HepG2 (cell line): Measurements from ENCODE around the gene LTA. TPM values are rescaled to one million over a fixed set of nuclear protein-coding genes. Genes with fewer than 3 reads are reported as not detected.

ENCODE experiments used
- ATF7 ChIP-seq, 2 experiments: fragments of 450-650 bp in 1 of 2; sonication (generic) in 1 of 2; formaldehyde crosslinking in 1 of 2; IDR thresholded peaks; 2 replicates each; pipeline versions ENCODE4 v1.4.0 to v1.6.1; 2016 to 2020; ENCODE audit warnings: antibody characterized with exemption in 1 of 2, mild to moderate bottlenecking in 1 of 2, missing genetic modification reagents in 1 of 2
- BCL6 ChIP-seq: IDR thresholded peaks from 2 replicates; pipeline ENCODE4 v1.6.1; 2016; ENCODE audit warnings: missing genetic modification reagents, missing compliant biosample characterization
- BHLHE40 ChIP-seq: IDR thresholded peaks from 2 replicates; pipeline ENCODE4 v1.6.1; 2011; ENCODE audit warnings: low read length, improper control_type of control experiment
- DZIP1 ChIP-seq: sonication (generic); formaldehyde crosslinking; IDR thresholded peaks from 2 replicates; pipeline ENCODE4 v1.5.0; 2020; ENCODE audit warnings: mild to moderate bottlenecking, missing genetic modification reagents
- EED ChIP-seq: sonication (generic); formaldehyde crosslinking; IDR thresholded peaks from 2 replicates; pipeline ENCODE4 v1.5.0; 2020; ENCODE audit warnings: mild to moderate bottlenecking, missing genetic modification reagents
- FOXM1 ChIP-seq: sonication (generic); formaldehyde crosslinking; IDR thresholded peaks from 2 replicates; pipeline ENCODE4 v1.5.0; 2020; ENCODE audit warnings: missing genetic modification reagents
- HMG20B ChIP-seq: conservative IDR thresholded peaks from 2 replicates; pipeline ENCODE4 v1.6.1; 2016; ENCODE audit warnings: missing genetic modification reagents, missing compliant biosample characterization
- KLF16 ChIP-seq, 2 experiments: sonication (generic) in 1 of 2; formaldehyde crosslinking in 1 of 2; IDR thresholded peaks; 2 replicates each; pipeline versions ENCODE4 v1.6.1 to v1.8.0; 2016 to 2023; ENCODE audit warnings: missing genetic modification reagents in 2 of 2, missing compliant biosample characterization in 1 of 2
- MXI1 ChIP-seq: IDR thresholded peaks from 3 replicates; pipeline ENCODE4 v1.6.1; 2012; ENCODE audit warnings: low read depth, low read length, inconsistent platforms, borderline replicate concordance
- NFKBIZ ChIP-seq: IDR thresholded peaks from 2 replicates; pipeline ENCODE4 v1.6.1; 2018; ENCODE audit warnings: missing genetic modification reagents, missing compliant biosample characterization
- PHF21A ChIP-seq: sonication (generic); formaldehyde crosslinking; IDR thresholded peaks from 2 replicates; pipeline ENCODE4 v1.5.0; 2020; ENCODE audit warnings: mild to moderate bottlenecking, missing genetic modification reagents
- POLR2AphosphoS5 ChIP-seq: IDR thresholded peaks from 2 replicates; pipeline ENCODE4 v1.6.1; 2012; ENCODE audit warnings: low read depth, low read length
- POLR2G ChIP-seq: fragments of 200-400 bp; formaldehyde crosslinking; IDR thresholded peaks from 2 replicates; pipeline ENCODE4 v1.6.1; 2018; ENCODE audit warnings: mild to moderate bottlenecking, low read depth, low read length, moderate library complexity
- SALL2 ChIP-seq: sonication (generic); formaldehyde crosslinking; IDR thresholded peaks from 2 replicates; pipeline ENCODE4 v1.8.1; 2023; ENCODE audit warnings: mild to moderate bottlenecking, missing genetic modification reagents, inconsistent platforms
- SIN3B ChIP-seq: fragments of 150-350 bp; IDR thresholded peaks from 2 replicates; pipeline ENCODE4 v1.6.1; 2014; ENCODE audit warnings: low read length
- SMAD9 ChIP-seq: sonication (generic); formaldehyde crosslinking; IDR thresholded peaks from 2 replicates; pipeline ENCODE4 v1.5.1; 2020; ENCODE audit warnings: mild to moderate bottlenecking, missing genetic modification reagents
- STAG1 ChIP-seq: sonication (generic); formaldehyde crosslinking; IDR thresholded peaks from 2 replicates; pipeline ENCODE4 v1.4.0; 2020; ENCODE audit warnings: missing genetic modification reagents
- THAP7 ChIP-seq: sonication (generic); formaldehyde crosslinking; IDR thresholded peaks from 2 replicates; pipeline ENCODE4 v1.8.1; 2023; ENCODE audit warnings: mild to moderate bottlenecking, missing genetic modification reagents
- TP53 ChIP-seq: sonication (generic); formaldehyde crosslinking; conservative IDR thresholded peaks from 2 replicates; pipeline ENCODE4 v1.4.0; 2020; ENCODE audit warnings: missing genetic modification reagents
- TSC22D2 ChIP-seq: sonication (generic); formaldehyde crosslinking; IDR thresholded peaks from 2 replicates; pipeline ENCODE4 v1.5.1; 2020; ENCODE audit warnings: missing genetic modification reagents, mild to moderate bottlenecking, borderline replicate concordance
- XBP1 ChIP-seq: sonication (generic); formaldehyde crosslinking; IDR thresholded peaks from 2 replicates; pipeline ENCODE4 v1.5.0; 2020; ENCODE audit warnings: missing genetic modification reagents
- ZNF101 ChIP-seq: sonication (generic); formaldehyde crosslinking; IDR thresholded peaks from 2 replicates; pipeline ENCODE4 v1.4.0; 2020; ENCODE audit warnings: mild to moderate bottlenecking, low read depth, missing genetic modification reagents, borderline replicate concordance
- ZNF256 ChIP-seq: sonication (generic); formaldehyde crosslinking; conservative IDR thresholded peaks from 2 replicates; pipeline ENCODE4 v1.4.0; 2020; ENCODE audit warnings: missing genetic modification reagents
- ZNF264 ChIP-seq: sonication (generic); formaldehyde crosslinking; IDR thresholded peaks from 2 replicates; pipeline ENCODE4 v1.4.0; 2020; ENCODE audit warnings: missing genetic modification reagents
- ZNF33B ChIP-seq: sonication (generic); formaldehyde crosslinking; IDR thresholded peaks from 2 replicates; pipeline ENCODE4 v1.5.1; 2020; ENCODE audit warnings: mild to moderate bottlenecking, missing genetic modification reagents
- ZNF564 ChIP-seq: sonication (generic); formaldehyde crosslinking; IDR thresholded peaks from 2 replicates; pipeline ENCODE4 v1.8.1; 2023; ENCODE audit warnings: mild to moderate bottlenecking, missing genetic modification reagents
- ZNF607 ChIP-seq: sonication (generic); formaldehyde crosslinking; IDR thresholded peaks from 2 replicates; pipeline ENCODE4 v1.5.1; 2020; ENCODE audit warnings: missing genetic modification reagents, mild to moderate bottlenecking, borderline replicate concordance
- ZNF703 ChIP-seq: sonication (generic); formaldehyde crosslinking; IDR thresholded peaks from 2 replicates; pipeline ENCODE4 v1.5.1; 2020; ENCODE audit warnings: missing genetic modification reagents, mild to moderate bottlenecking, moderate library complexity, borderline replicate concordance
- ZNF713 ChIP-seq: sonication (generic); formaldehyde crosslinking; IDR thresholded peaks from 2 replicates; pipeline ENCODE4 v1.4.0; 2020; ENCODE audit warnings: mild to moderate bottlenecking, missing genetic modification reagents
- ZNF720 ChIP-seq: sonication (generic); formaldehyde crosslinking; IDR thresholded peaks from 2 replicates; pipeline ENCODE4 v1.4.0; 2020; ENCODE audit warnings: missing genetic modification reagents
- ZNF768 ChIP-seq: sonication (generic); formaldehyde crosslinking; IDR thresholded peaks from 2 replicates; pipeline ENCODE4 v1.4.0; 2020; ENCODE audit warnings: missing genetic modification reagents
- ZNF790 ChIP-seq: sonication (generic); formaldehyde crosslinking; IDR thresholded peaks from 2 replicates; pipeline ENCODE4 v1.8.0; 2022; ENCODE audit warnings: missing genetic modification reagents, mild to moderate bottlenecking, borderline replicate concordance
- ZSCAN30 ChIP-seq: sonication (generic); formaldehyde crosslinking; IDR thresholded peaks from 2 replicates; pipeline ENCODE4 v1.5.0; 2020; ENCODE audit warnings: mild to moderate bottlenecking, missing genetic modification reagents
- polyA plus RNA-seq, 8 experiments: library from polyadenylated mRNA; depleted of rRNA in 3 of 8; stranded (reverse) in 7 of 8; unstranded in 1 of 8; fragments of >200 nt; fragmentation: Illumina TruSeq in 4 of 8; extraction: Trizol in 4 of 8; gene quantifications; 2 replicates each; pipeline versions ENCODE4 v1.2.1 to v1.2.3, GENCODE V29; 2011 to 2016; ENCODE audit warnings: low read depth in 4 of 8, missing spikeins in 1 of 8, mixed read lengths in 1 of 8; ENCODE audit not compliant: insufficient read depth in 1 of 8
- total RNA-seq, 5 experiments: library from RNA; depleted of rRNA; stranded (reverse); fragments of >200 nt; fragmentation: Illumina TruSeq; extraction: Trizol; gene quantifications; 2 replicates each; pipeline ENCODE4 v1.2.3, GENCODE V29; 2016; ENCODE audit warnings: low read depth in 1 of 5

LTA gene
- total and polyA plus RNA-seq, 2 of the 13 experiments (the other 11 are each of a cell fraction or from before 2014, with no cell fraction given): 0.09 TPM; not detected in 1

- no peak for TF ChIP-seq ZNF703 (CRISPR knock-in tag)
- peak; percentile 61; the same call in 1 of the 3 replicates for TF ChIP-seq MXI1
- TF ChIP-seq NFKBIZ: no peak
- no peak for TF ChIP-seq ZSCAN30 (CRISPR knock-in tag)
- no peak for TF ChIP-seq TSC22D2 (CRISPR knock-in tag)
- no peak; the same call in 1 of the 2 replicates for TF ChIP-seq POLR2AphosphoS5
- TF ChIP-seq ZNF713: no peak
- TF ChIP-seq PHF21A: no peak
- no peak for TF ChIP-seq SALL2 (CRISPR knock-in tag)
- no peak for TF ChIP-seq SMAD9
- no peak for TF ChIP-seq TP53 (CRISPR knock-in tag)
- TF ChIP-seq DZIP1 (CRISPR knock-in tag): no peak
- no peak for TF ChIP-seq ZNF720
- TF ChIP-seq ZNF101 (CRISPR knock-in tag): no peak
- TF ChIP-seq ZNF790: no peak
- TF ChIP-seq ZNF607: no peak
- no peak for TF ChIP-seq BCL6
- TF ChIP-seq STAG1 (CRISPR knock-in tag): no peak
- no peak for TF ChIP-seq EED (CRISPR knock-in tag)
- TF ChIP-seq ZNF768 (CRISPR knock-in tag): no peak
- no peak for TF ChIP-seq ZNF33B (CRISPR knock-in tag)
- TF ChIP-seq ZNF256 (CRISPR knock-in tag): no peak
- TF ChIP-seq ZNF264 (CRISPR knock-in tag): no peak
- TF ChIP-seq THAP7 (CRISPR knock-in tag): no peak
- TF ChIP-seq ATF7 (IDR thresholded peaks at IDR 0.05): no peak
- TF ChIP-seq ATF7 (CRISPR knock-in tag; IDR thresholded peaks at IDR 0.05): no peak
- no peak for TF ChIP-seq SIN3B
- TF ChIP-seq BHLHE40: peak; percentile 15; the same call in 1 of the 2 replicates
- no peak for TF ChIP-seq HMG20B (CRISPR knock-in tag)
- no peak for TF ChIP-seq XBP1 (CRISPR knock-in tag)
- TF ChIP-seq FOXM1: no peak
- no peak for TF ChIP-seq KLF16 (CRISPR knock-in tag; IDR thresholded peaks at IDR 0.05)
- no peak for TF ChIP-seq ZNF564 (CRISPR knock-in tag)
- TF ChIP-seq POLR2G: no peak
Observed at GRCh38 chr6:31614075-31614619, 42.1 kb downstream of the LTA start (continued).
